GM12878 (cell line): Measurements from ENCODE around the gene LDLRAP1.

ENCODE experiments used
- CTCF ChIP-seq, 3 experiments: IDR thresholded peaks in 2 of 3; conservative IDR thresholded peaks in 1 of 3; 2 replicates each; pipeline ENCODE4 v1.5.1; 2011; ENCODE audit warnings: low read depth in 3 of 3, low read length in 3 of 3, mild to moderate bottlenecking in 3 of 3, control low read depth in 2 of 3, moderate library complexity in 2 of 3, inconsistent platforms in 1 of 3, mixed read lengths in 1 of 3; ENCODE audit not compliant: control insufficient read depth in 2 of 3, insufficient read depth in 1 of 3; ENCODE audit errors: extremely low read depth in 1 of 3
- E2F4 ChIP-seq: IDR thresholded peaks from 2 replicates; pipeline ENCODE4 v1.6.1; 2012; ENCODE audit warnings: low read depth, low read length, improper control_type of control experiment
- E2F8 ChIP-seq: fragments of 450-650 bp; IDR thresholded peaks from 2 replicates; pipeline ENCODE4 v1.6.1; 2018; ENCODE audit warnings: mild to moderate bottlenecking, low read depth, moderate library complexity; ENCODE audit not compliant: partially characterized antibody
- TCF12 ChIP-seq: IDR thresholded peaks from 2 replicates; pipeline ENCODE4 v1.6.1; 2011; ENCODE audit warnings: low read depth, mild to moderate bottlenecking, low read length
- ZBTB11 ChIP-seq: fragments of 450-650 bp; formaldehyde crosslinking; IDR thresholded peaks from 2 replicates; pipeline ENCODE4 v1.5.0; 2022; ENCODE audit warnings: mild to moderate bottlenecking, missing genetic modification characterization

- TF ChIP-seq ZBTB11 (CRISPR knock-in tag) = no peak
- TF ChIP-seq CTCF (IDR thresholded peaks at IDR 0.05 in 2 of 3, conservative IDR thresholded peaks at IDR 0.05 in 1 of 3; ENCODE audit: control insufficient read depth in 2 of 3, extremely low read depth in 1 of 3, insufficient read depth in 1 of 3, low read depth in 3 of 3, low read length in 3 of 3) = no peak
- no peak for TF ChIP-seq E2F4
- no peak for TF ChIP-seq E2F8
- TF ChIP-seq TCF12 = no peak
These were observed 48.5 kb upstream of the LDLRAP1 start for GRCh38 chr1:25494952-25495351.
